ENCODE results near the gene TTF1. TPM values are rescaled to one million over a fixed set of nuclear protein-coding genes. Genes with fewer than 3 reads are reported as not detected.

Gene TTF1
- total RNA-seq, 1 donor from 2014 or later, result 34.8 TPM

GRCh38 chr9:132334364-132334763 is 72.3 kb downstream of the TTF1 start:
- H3K27ac Mint-ChIP-seq, result no peak overlapping the region
- peaks cover 83% of the 10 kb centered on the region for H3K36me3 Mint-ChIP-seq (ENCODE audit: low read depth)
- intact Hi-C loops (cut with micrococcal nuclease), result no loop called here
- no peak overlapping the region for H3K4me3 Mint-ChIP-seq
- H3K9me3 Mint-ChIP-seq, result no peaks in the 10 kb centered on the region
- no peak for DNase-seq
- H3K27me3 Mint-ChIP-seq, result no peaks in the 10 kb centered on the region
- H3K4me1 Mint-ChIP-seq, result peaks cover 4% of the 10 kb centered on the region

- H3K27me3 Mint-ChIP-seq, result no peaks in the 10 kb centered on the region
- DNase-seq, result no peak
- no peaks in the 10 kb centered on the region for H3K9me3 Mint-ChIP-seq
- no peak overlapping the region for H3K4me3 Mint-ChIP-seq
- intact Hi-C loops (cut with micrococcal nuclease), result no loop called here
- H3K36me3 Mint-ChIP-seq (ENCODE audit: low read depth), result peaks cover 85% of the 10 kb centered on the region
- no peak overlapping the region for H3K27ac Mint-ChIP-seq
- H3K4me1 Mint-ChIP-seq, result peaks cover 4% of the 10 kb centered on the region
Measured at GRCh38 chr9:132333556-132333955, 73.1 kb downstream of the TTF1 start.

DNA sequence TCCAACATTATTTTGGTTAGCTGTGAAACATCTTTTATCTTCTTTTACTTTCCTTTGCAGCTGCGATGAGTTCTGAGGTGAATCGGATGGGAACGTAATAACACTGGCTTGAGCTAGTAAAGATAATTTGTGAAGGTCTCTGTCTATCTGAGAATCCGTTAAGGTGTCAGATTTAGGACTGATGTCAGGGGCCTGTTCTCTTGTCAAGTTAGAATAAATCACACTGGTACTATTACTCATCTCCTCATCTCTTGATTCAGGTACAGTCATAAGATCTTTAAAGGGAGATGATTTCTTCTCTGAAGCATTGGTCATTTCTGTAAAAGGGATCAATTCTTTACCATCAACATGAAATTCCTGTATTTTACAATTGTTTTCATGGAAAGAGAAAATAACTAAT is 78.1 kb downstream of the TTF1 start:
- intact Hi-C loops (cut with micrococcal nuclease), result no loop called here
- H3K4me1 Mint-ChIP-seq, result peaks cover 10% of the 10 kb centered on the region
- peaks cover 82% of the 10 kb centered on the region for H3K36me3 Mint-ChIP-seq (ENCODE audit: low read depth)
- H3K9me3 Mint-ChIP-seq, result peaks cover 6% of the 10 kb centered on the region
- H3K27ac Mint-ChIP-seq, result no peak overlapping the region
- no peak for DNase-seq
- no peak overlapping the region for H3K4me3 Mint-ChIP-seq
- H3K27me3 Mint-ChIP-seq, result no peaks in the 10 kb centered on the region

DNA sequence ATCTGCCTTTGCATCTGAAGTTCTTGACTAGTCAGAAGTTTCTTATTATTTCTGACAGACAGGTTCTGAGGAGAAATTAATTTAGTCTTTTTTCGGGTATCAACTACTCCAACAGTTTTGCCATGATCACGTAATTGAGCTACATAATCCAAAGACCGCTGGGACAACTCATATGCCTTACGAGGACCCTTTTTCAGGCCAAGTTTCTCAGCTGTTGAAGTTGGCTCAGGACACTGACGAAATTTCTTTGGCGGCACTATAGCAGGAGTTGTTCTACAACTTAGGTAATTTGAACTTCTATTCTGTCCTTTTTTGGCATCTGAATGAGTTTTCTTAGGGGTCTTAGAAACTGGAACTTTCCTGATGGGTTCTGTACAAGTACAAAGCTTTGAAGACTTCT is 79.1 kb downstream of the TTF1 start:
- Mint-ChIP-seq H3K9me3 (peaks cover 6% of the 10 kb centered on the region), H3K4me3 (no peak overlapping the region), H3K27me3 (no peaks in the 10 kb centered on the region), H3K27ac (no peak overlapping the region), H3K4me1 (peaks cover 10% of the 10 kb centered on the region), H3K36me3 (ENCODE audit: low read depth) (peaks cover 83% of the 10 kb centered on the region)
- intact Hi-C loops (cut with micrococcal nuclease), result no loop called here
- DNase-seq, result no peak

Other genes with a start within 250 kb of the TTF1 start
- 1.6 and 1.7 TPM in 2 replicates for gene NTNG2, start 244.8 kb downstream of the TTF1 start, total RNA-seq
- gene SETX, start 51.9 kb downstream of the TTF1 start, total RNA-seq, result 45.8 and 46.0 TPM in 2 replicates
- gene CFAP77, start 3.4 kb upstream of the TTF1 start, total RNA-seq, result not detected in 2 replicates
- not detected in 2 replicates for gene BARHL1, start 175.8 kb upstream of the TTF1 start, total RNA-seq